Uterus (tissue), 2 donors: Measurements from ENCODE around the gene IFT20.

Experiments used
- CTCF ChIP-seq, 4 experiments: fragments of 200-600 bp in 2 of 4; fragments of 450-650 bp in 2 of 4; sonication (generic) in 2 of 4; IDR thresholded peaks; one replicate each; pipeline ENCODE4 v1.5.1; 2016 to 2019; ENCODE audit warnings: antibody characterized with exemption in 4 of 4, mild to moderate bottlenecking in 2 of 4, moderate library complexity in 1 of 4
- POLR2A ChIP-seq, 2 donors: fragments of 450-650 bp; IDR thresholded peaks; one replicate each; pipeline ENCODE4 v1.6.1; 2016; ENCODE audit warnings: antibody characterized with exemption in 2 of 2, mild to moderate bottlenecking in 1 of 2, moderate library complexity in 1 of 2

- TF ChIP-seq CTCF (IDR thresholded peaks at IDR 0.05) (no peak), POLR2A (IDR thresholded peaks at IDR 0.05) (no peak)
Measured at GRCh38 chr17:28363776-28364650, 28.7 kb upstream of the IFT20 start.
